CD4-positive, alpha-beta T cell treated with Interleukin-15 for 1 hour (primary cell): ENCODE results near the gene MAP6.

Source experiments
- DNase-seq: peaks from one replicate; pipeline ENCODE4 v3.0.0-alpha.2; 2020

Gene MAP6

GRCh38 chr11:75547617-75548058, 121.2 kb downstream of the MAP6 start:
- DNase-seq, result no peak

- DNase-seq, result no peak
Observed at GRCh38 chr11:75547177-75547576, 121.7 kb downstream of the MAP6 start.

- DNase-seq, result no peak
Observed at GRCh38 chr11:75543806-75544205, 125.0 kb downstream of the MAP6 start.

- DNase-seq, result no peak
Observed at GRCh38 chr11:75542088-75542438, 126.8 kb downstream of the MAP6 start.

- DNase-seq, result no peak
Observed at GRCh38 chr11:75541193-75542087, 127.4 kb downstream of the MAP6 start.

- no peak for DNase-seq
Observed at GRCh38 chr11:75539459-75540334, 129.1 kb downstream of the MAP6 start.

- DNase-seq, result no peak
Observed at GRCh38 chr11:75538150-75538942, 130.5 kb downstream of the MAP6 start.

GRCh38 chr11:75537740-75538139, 131.1 kb downstream of the MAP6 start:
- DNase-seq, result no peak
